ENCODE measurements around the gene PLA2G15.

Gene PLA2G15

DNA sequence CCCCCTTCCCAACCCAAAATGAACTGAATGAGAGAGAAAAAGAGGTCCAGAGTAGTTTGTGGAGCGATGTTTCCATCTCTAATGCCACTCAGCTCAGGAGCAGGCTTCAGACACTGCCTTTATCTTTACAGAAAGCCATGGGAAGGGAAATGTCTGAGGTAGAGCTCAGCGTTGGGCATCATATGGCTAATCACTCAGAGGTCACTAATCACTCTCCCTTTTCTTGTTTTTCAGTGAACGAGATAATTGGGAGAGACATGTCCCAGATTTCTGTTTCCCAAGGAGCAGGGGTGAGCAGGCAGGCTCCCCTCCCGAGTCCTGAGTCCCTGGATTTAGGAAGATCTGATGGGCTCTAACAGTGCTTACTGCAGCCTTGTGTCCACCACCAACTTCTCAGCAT is 19.1 kb upstream of the PLA2G15 start:
- Mint-ChIP-seq H3K9me3 (no peaks in the 10 kb centered on the region), H3K36me3 (ENCODE audit: low read depth) (peaks cover 8% of the 10 kb centered on the region), H3K4me1 (peaks cover 14% of the 10 kb centered on the region), H3K4me3 (no peak overlapping the region), H3K27me3 (ENCODE audit: low read depth) (no peaks in the 10 kb centered on the region), H3K27ac (no peak overlapping the region)
- TF ChIP-seq, protein P1, sequence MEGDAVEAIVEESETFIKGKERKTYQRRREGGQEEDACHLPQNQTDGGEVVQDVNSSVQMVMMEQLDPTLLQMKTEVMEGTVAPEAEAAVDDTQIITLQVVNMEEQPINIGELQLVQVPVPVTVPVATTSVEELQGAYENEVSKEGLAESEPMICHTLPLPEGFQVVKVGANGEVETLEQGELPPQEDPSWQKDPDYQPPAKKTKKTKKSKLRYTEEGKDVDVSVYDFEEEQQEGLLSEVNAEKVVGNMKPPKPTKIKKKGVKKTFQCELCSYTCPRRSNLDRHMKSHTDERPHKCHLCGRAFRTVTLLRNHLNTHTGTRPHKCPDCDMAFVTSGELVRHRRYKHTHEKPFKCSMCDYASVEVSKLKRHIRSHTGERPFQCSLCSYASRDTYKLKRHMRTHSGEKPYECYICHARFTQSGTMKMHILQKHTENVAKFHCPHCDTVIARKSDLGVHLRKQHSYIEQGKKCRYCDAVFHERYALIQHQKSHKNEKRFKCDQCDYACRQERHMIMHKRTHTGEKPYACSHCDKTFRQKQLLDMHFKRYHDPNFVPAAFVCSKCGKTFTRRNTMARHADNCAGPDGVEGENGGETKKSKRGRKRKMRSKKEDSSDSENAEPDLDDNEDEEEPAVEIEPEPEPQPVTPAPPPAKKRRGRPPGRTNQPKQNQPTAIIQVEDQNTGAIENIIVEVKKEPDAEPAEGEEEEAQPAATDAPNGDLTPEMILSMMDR (IDR thresholded peaks at IDR 0.05; ENCODE audit: unreplicated experiment in 3 of 3), result no peak

DNA sequence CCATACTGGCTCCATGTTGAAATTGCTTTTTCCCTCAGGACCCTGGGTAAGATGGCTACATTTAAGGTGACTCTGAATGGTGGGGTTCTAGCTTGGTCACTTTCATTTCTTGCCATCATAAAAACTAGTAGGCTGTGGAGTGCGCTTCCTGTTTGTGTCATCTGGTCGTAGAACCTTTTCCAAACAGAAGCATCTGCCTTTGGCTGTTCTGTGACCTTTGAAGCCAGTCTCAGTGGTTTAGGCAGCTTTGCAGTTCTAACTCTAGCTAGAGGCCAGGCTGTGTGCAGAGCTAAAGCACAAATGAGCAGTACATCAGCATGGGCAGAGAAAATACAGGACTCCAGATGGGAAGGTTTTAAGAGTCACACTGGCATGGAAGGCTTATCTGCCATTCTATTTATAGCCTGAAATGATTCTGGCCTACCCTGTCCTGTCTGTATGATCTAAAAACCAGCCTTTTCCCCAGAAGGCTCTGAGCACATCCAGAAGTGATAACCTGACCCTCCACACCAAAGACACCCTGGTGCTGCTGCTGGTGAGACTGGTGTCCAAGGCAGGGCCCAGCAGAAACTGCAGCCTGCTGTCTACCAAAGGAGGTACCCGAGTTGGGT is 17.9 kb upstream of the PLA2G15 start:
- Mint-ChIP-seq H3K27ac (no peak overlapping the region), H3K4me1 (peaks cover 14% of the 10 kb centered on the region), H3K9me3 (no peaks in the 10 kb centered on the region), H3K27me3 (ENCODE audit: low read depth) (no peaks in the 10 kb centered on the region), H3K4me3 (no peak overlapping the region), H3K36me3 (ENCODE audit: low read depth) (peaks cover 3% of the 10 kb centered on the region)
- TF ChIP-seq, protein P1 (IDR thresholded peaks at IDR 0.05; ENCODE audit: unreplicated experiment in 3 of 3), result no peak

DNA sequence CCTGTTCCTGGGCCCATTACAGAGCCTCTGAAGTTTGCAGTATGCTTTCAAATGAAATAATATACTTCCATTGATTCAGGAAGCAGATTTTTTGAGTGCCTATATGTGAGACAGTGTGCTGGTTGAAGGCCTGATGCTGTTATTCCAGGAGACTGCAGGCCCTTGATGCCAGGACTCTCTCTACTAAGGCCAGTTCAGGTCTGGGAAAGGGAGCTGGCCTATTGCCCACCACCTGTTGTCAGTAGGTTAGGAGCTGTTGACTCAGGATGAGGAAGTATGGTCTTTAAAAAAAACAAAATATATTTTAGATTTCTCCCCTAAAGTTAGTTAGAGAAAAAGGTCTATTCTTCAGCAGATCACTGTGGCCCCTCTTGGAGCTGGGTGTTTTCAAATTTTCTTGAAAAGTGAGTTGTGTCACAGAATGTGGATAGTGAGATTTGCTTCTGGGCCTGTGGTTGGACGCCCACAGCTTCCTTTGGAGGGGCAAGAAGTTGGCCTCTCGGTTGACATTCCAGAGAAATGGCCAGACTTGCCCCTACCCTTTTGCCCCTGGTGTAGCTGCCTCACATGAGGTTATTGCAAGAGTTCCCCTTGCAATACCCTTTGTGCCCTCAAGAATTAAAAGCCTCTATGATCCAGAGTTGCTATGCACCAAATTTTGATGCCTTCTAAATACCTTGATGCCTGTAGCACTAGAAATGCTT is 17.2 kb upstream of the PLA2G15 start:
- H3K27me3 Mint-ChIP-seq (ENCODE audit: low read depth), result no peaks in the 10 kb centered on the region
- H3K36me3 Mint-ChIP-seq (ENCODE audit: low read depth), result peaks cover 3% of the 10 kb centered on the region
- H3K27ac Mint-ChIP-seq, result no peak overlapping the region

DNA sequence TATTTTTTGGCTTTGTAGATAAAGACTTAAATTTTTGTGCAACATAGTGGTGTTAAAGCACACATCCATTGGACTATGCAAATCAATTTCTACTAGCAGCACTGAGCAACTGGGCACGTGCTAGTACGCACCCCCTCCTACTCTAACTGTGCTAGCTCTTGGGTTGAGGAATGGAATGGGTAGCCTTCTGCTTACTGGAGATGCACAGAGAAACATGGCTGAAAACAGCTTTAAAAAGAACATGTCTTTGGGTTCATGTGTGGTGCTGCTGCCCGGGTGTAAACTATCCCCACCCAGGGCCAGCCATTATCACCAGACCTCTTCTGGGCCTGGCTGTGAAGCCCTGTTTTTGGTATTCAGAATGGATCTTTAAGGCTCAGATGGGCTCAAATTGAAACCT is 16.5 kb upstream of the PLA2G15 start:
- Mint-ChIP-seq H3K27me3 (ENCODE audit: low read depth) (peaks cover 5% of the 10 kb centered on the region), H3K9me3 (no peaks in the 10 kb centered on the region), H3K27ac (no peak overlapping the region), H3K36me3 (ENCODE audit: low read depth) (peaks cover 3% of the 10 kb centered on the region), H3K4me1 (peaks cover 14% of the 10 kb centered on the region), H3K4me3 (no peak overlapping the region)
- TF ChIP-seq, protein P1 (IDR thresholded peaks at IDR 0.05; ENCODE audit: unreplicated experiment in 3 of 3), result no peak

More for the DNA sequence above, 17.2 kb upstream of the PLA2G15 start:
- peaks cover 14% of the 10 kb centered on the region for H3K4me1 Mint-ChIP-seq
- no peak overlapping the region for H3K4me3 Mint-ChIP-seq
- H3K9me3 Mint-ChIP-seq, result no peaks in the 10 kb centered on the region
- TF ChIP-seq, protein P1 (IDR thresholded peaks at IDR 0.05; ENCODE audit: unreplicated experiment in 3 of 3), result no peak

DNA sequence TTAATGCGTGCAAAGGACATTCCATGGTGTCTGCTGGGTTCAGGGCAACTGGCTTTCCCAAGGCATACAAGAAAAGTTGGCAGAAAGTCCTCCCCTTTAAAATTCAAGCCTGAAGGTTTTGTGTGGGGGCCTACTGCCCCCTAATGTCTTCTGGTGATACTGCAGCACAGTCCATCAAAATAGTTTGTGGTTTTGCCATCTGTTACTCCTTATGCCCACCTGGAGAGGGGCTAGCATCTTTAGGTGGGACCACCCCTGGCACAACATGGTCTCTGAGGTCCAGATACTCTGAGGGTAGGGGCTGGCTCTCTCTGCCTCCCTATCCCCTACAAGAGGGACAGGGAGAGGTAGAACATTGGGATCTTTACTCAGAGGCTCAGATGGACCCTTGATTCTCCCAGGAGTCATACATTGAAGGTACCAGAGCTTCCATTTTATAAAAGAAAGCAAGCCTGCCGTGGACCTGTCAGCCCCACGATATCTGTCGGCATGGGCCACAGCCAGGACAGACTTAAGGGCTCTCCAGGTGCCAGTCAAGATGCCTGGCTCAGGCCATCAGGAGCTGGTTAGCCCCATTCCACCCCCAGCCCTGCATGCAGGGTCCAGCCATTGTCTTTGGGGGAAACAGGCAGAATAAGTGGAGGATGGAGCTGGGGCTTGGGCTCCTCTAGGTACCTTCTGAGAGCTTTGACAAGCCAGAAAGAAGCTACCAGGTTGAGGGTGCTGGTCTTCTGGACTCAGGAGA is 15.6 kb upstream of the PLA2G15 start:
- Mint-ChIP-seq H3K36me3 (ENCODE audit: low read depth) (peaks cover 3% of the 10 kb centered on the region), H3K9me3 (no peaks in the 10 kb centered on the region), H3K27ac (peak overlapping the region; percentile 35 to 74 (median 54)), H3K4me1 (peaks cover 16% of the 10 kb centered on the region), H3K27me3 (ENCODE audit: low read depth) (peaks cover 15% of the 10 kb centered on the region), H3K4me3 (no peak overlapping the region)
- TF ChIP-seq, protein P1 (IDR thresholded peaks at IDR 0.05; ENCODE audit: unreplicated experiment in 3 of 3), result peak; percentile 81 to 91 (median 83)
